Measurements from ENCODE around the gene VPS26C.
"Not testable (repeated sequence)": the region's sequence is repeated elsewhere in the genome, so short reads cannot be mapped to it uniquely, and the experiment has no call there.

Gene VPS26C

GRCh38 chr21:37267269-37268185 lies at the start of gene VPS26C:
Gene VPS26C, minus strand, starts transcription at chr21:37267334. Its CDS starts 40 bp downstream, at chr21:37267294.
- TF ChIP-seq YY1 (IDR thresholded peaks at IDR 0.05; ENCODE audit: insufficient read depth, insufficient read length) (no peak), SUZ12 (IDR thresholded peaks at IDR 0.05; ENCODE audit: extremely low read depth, insufficient read depth, insufficient read length) (no peak), ZNF274 (IDR thresholded peaks at IDR 0.05; ENCODE audit: low read depth, low read length) (no peak)
- peak; percentile 100 for DNase-seq (ENCODE audit: low read depth, low spot score)
- no peaks in the 10 kb centered on the region for H3K27me3 ChIP-seq (ENCODE audit: insufficient read depth, insufficient read length)

GRCh38 chr21:37316072-37316471 lies 48.9 kb upstream of the VPS26C start:
- not testable (repeated sequence) for H3K27me3 ChIP-seq (ENCODE audit: insufficient read depth, insufficient read length); H3K9ac ChIP-seq (ENCODE audit: insufficient read length, low read depth); DNase-seq (ENCODE audit: low read depth, low spot score); H3K4me1 ChIP-seq (ENCODE audit: insufficient read depth, insufficient read length); H3K4me3 ChIP-seq (ENCODE audit: insufficient read length, low read depth); H3K36me3 ChIP-seq (ENCODE audit: insufficient read depth, insufficient read length, low read length)
- peaks cover 14% of the 10 kb centered on the region for H3K9me3 ChIP-seq (ENCODE audit: insufficient read depth, low read length)

More at GRCh38 chr21:37267269-37268185, at the start of gene VPS26C:
- no peaks in the 10 kb centered on the region for H3K4me1 ChIP-seq (ENCODE audit: insufficient read depth, insufficient read length)
- peak within 1 kb of the TSS; percentile 88 for H3K4me3 ChIP-seq (ENCODE audit: insufficient read length, low read depth)
- peak within 1 kb of the TSS; percentile 89 for H3K9ac ChIP-seq (ENCODE audit: insufficient read length, low read depth)
- H3K9me3 ChIP-seq (ENCODE audit: insufficient read depth, low read length): no peaks in the 10 kb centered on the region
- H3K36me3 ChIP-seq (ENCODE audit: insufficient read depth, insufficient read length, low read length): peaks cover 17% of the 10 kb centered on the region

DNA sequence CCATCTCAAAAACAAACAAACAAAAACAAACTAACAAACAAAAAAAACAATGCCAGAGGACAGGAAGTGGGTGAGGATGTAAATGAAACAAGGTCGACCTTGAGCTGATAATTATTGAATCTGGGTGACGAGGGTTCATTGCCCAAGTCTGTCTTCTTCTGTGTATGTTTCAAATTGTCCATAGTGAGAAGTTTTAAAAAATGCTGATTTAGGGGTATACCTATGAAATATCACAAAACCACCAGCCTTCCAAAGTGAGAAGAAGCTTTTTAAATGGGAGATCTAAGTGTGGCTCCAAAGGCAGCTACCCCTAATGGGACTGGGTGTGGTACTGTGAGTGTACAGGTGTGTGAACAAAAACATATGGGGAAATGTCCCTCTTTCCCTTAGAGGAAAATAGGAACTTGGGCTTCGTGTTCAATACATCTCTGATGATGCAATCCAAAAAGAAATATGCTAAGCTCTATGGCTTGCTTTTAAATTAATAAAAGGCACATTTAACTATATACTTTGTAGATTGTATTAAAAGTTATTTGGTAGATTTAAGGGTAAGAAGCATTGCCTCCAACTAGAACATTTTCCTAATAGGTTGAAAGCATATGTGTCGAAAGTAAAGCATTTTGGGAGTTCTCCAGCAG lies 33.1 kb upstream of the VPS26C start:
- H3K9me3 ChIP-seq (ENCODE audit: insufficient read depth, low read length): no peaks in the 10 kb centered on the region
- H3K36me3 ChIP-seq (ENCODE audit: insufficient read depth, insufficient read length, low read length): no peaks in the 10 kb centered on the region
- no peak overlapping the region for H3K9ac ChIP-seq (ENCODE audit: insufficient read length, low read depth)
- TF ChIP-seq ZNF274 (IDR thresholded peaks at IDR 0.05; ENCODE audit: low read depth, low read length) (no peak), YY1 (IDR thresholded peaks at IDR 0.05; ENCODE audit: insufficient read depth, insufficient read length) (no peak), SUZ12 (IDR thresholded peaks at IDR 0.05; ENCODE audit: extremely low read depth, insufficient read depth, insufficient read length) (no peak)
- no peak for DNase-seq (ENCODE audit: low read depth, low spot score)
- H3K4me1 ChIP-seq (ENCODE audit: insufficient read depth, insufficient read length): no peaks in the 10 kb centered on the region
- H3K27me3 ChIP-seq (ENCODE audit: insufficient read depth, insufficient read length): no peaks in the 10 kb centered on the region
- no peak overlapping the region for H3K4me3 ChIP-seq (ENCODE audit: insufficient read length, low read depth)

DNA sequence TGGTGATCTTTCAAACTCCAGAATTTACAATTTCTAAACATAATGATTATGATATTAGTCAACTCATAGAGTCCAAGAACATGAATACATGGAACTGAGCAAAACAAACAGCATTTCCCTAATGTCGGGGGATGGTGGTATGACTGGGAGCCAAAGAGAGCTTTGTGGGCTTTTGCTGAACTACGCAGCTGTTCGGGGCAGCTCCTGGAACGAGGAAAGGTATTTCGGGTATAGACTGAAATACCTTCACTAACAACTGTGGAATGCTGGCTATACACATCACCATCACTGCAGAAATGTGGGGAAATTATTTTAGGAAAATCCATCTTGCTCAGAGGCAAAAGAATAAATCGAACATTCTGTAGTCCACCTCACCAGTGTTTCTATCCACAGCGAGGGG lies 30.2 kb upstream of the VPS26C start:
- H3K27me3 ChIP-seq (ENCODE audit: insufficient read depth, insufficient read length): no peaks in the 10 kb centered on the region
- no peaks in the 10 kb centered on the region for H3K4me1 ChIP-seq (ENCODE audit: insufficient read depth, insufficient read length)
- TF ChIP-seq SUZ12 (IDR thresholded peaks at IDR 0.05; ENCODE audit: extremely low read depth, insufficient read depth, insufficient read length): no peak
- TF ChIP-seq YY1 (IDR thresholded peaks at IDR 0.05; ENCODE audit: insufficient read depth, insufficient read length): no peak
- H3K36me3 ChIP-seq (ENCODE audit: insufficient read depth, insufficient read length, low read length): no peaks in the 10 kb centered on the region
- H3K4me3 ChIP-seq (ENCODE audit: insufficient read length, low read depth): no peak overlapping the region
- no peak for DNase-seq (ENCODE audit: low read depth, low spot score)
- no peaks in the 10 kb centered on the region for H3K9me3 ChIP-seq (ENCODE audit: insufficient read depth, low read length)
- no peak overlapping the region for H3K9ac ChIP-seq (ENCODE audit: insufficient read length, low read depth)

DNA sequence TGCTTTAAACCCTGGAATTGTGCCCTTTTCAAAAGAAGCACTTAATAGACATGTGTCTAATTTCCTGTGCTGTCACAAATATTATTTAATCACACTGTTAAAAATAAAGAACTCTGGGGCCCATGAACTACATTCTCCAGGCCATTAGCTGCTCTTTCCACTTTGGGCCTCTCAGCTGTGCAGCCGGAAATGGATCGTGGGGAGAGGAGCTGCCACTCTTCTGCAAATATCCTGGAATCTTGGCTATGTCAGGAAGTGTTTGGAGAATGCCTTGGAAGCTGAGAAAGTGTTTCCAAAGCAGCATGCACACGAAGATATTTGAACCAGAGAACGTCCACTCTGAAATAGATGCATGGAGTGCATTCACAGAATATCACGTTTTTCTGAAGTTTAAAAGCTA lies 27.5 kb upstream of the VPS26C start:
- Histone ChIP-seq H3K27me3 (ENCODE audit: insufficient read depth, insufficient read length) (no peaks in the 10 kb centered on the region), H3K9me3 (ENCODE audit: insufficient read depth, low read length) (no peaks in the 10 kb centered on the region), H3K4me1 (ENCODE audit: insufficient read depth, insufficient read length) (no peaks in the 10 kb centered on the region), H3K36me3 (ENCODE audit: insufficient read depth, insufficient read length, low read length) (no peaks in the 10 kb centered on the region), H3K4me3 (ENCODE audit: insufficient read length, low read depth) (no peak overlapping the region), H3K9ac (ENCODE audit: insufficient read length, low read depth) (no peak overlapping the region)
- no peak for DNase-seq (ENCODE audit: low read depth, low spot score)
- TF ChIP-seq SUZ12 (IDR thresholded peaks at IDR 0.05; ENCODE audit: extremely low read depth, insufficient read depth, insufficient read length) (no peak), YY1 (IDR thresholded peaks at IDR 0.05; ENCODE audit: insufficient read depth, insufficient read length) (no peak), ZNF274 (IDR thresholded peaks at IDR 0.05; ENCODE audit: low read depth, low read length) (no peak)

GRCh38 chr21:37292941-37293340 lies 25.8 kb upstream of the VPS26C start:
- TF ChIP-seq ZNF274 (IDR thresholded peaks at IDR 0.05; ENCODE audit: low read depth, low read length) (no peak), SUZ12 (IDR thresholded peaks at IDR 0.05; ENCODE audit: extremely low read depth, insufficient read depth, insufficient read length) (no peak), YY1 (IDR thresholded peaks at IDR 0.05; ENCODE audit: insufficient read depth, insufficient read length) (no peak)
- H3K4me3 ChIP-seq (ENCODE audit: insufficient read length, low read depth): no peak overlapping the region
- no peak for DNase-seq (ENCODE audit: low read depth, low spot score)

GRCh38 chr21:37292041-37292440 lies 24.9 kb upstream of the VPS26C start:
- Histone ChIP-seq H3K9me3 (ENCODE audit: insufficient read depth, low read length) (no peaks in the 10 kb centered on the region), H3K4me3 (ENCODE audit: insufficient read length, low read depth) (no peak overlapping the region), H3K27me3 (ENCODE audit: insufficient read depth, insufficient read length) (no peaks in the 10 kb centered on the region), H3K36me3 (ENCODE audit: insufficient read depth, insufficient read length, low read length) (no peaks in the 10 kb centered on the region), H3K4me1 (ENCODE audit: insufficient read depth, insufficient read length) (no peaks in the 10 kb centered on the region), H3K9ac (ENCODE audit: insufficient read length, low read depth) (no peak overlapping the region)
- no peak for DNase-seq (ENCODE audit: low read depth, low spot score)
- TF ChIP-seq ZNF274 (IDR thresholded peaks at IDR 0.05; ENCODE audit: low read depth, low read length): no peak
- no peak for TF ChIP-seq SUZ12 (IDR thresholded peaks at IDR 0.05; ENCODE audit: extremely low read depth, insufficient read depth, insufficient read length)
- TF ChIP-seq YY1 (IDR thresholded peaks at IDR 0.05; ENCODE audit: insufficient read depth, insufficient read length): no peak

More at GRCh38 chr21:37292941-37293340, 25.8 kb upstream of the VPS26C start:
- no peaks in the 10 kb centered on the region for H3K27me3 ChIP-seq (ENCODE audit: insufficient read depth, insufficient read length)
- H3K4me1 ChIP-seq (ENCODE audit: insufficient read depth, insufficient read length): no peaks in the 10 kb centered on the region
- no peak overlapping the region for H3K9ac ChIP-seq (ENCODE audit: insufficient read length, low read depth)
- H3K36me3 ChIP-seq (ENCODE audit: insufficient read depth, insufficient read length, low read length): no peaks in the 10 kb centered on the region
- H3K9me3 ChIP-seq (ENCODE audit: insufficient read depth, low read length): no peaks in the 10 kb centered on the region

DNA sequence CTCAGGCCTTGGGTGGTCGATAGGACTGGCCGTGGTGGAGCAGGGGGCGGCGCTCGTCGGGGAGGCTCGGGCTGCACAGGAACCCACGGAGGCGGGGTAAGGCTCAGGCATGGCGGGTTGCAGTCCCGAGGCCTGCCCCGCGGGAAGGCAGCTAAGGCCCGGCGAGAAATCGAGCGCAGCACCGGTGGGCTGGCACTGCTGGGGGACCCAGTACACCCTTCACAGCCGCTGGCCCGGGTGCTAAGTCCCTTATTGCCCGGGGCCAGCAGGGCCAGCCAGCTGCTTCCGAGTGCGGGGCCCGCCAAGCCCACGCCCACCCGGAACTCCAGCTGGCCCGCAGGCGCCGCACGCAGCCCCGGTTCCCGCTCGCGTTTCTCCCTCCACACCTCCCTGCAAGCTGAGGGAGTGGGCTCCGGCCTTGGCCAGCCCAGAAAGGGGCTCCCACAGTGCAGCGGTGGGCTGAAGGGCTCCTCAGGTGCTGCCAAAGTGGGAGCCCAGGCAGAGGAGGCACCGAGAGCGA lies 16.1 kb upstream of the VPS26C start:
- not testable (repeated sequence) for DNase-seq (ENCODE audit: low read depth, low spot score); H3K27me3 ChIP-seq (ENCODE audit: insufficient read depth, insufficient read length)

GRCh38 chr21:37282602-37283001 lies 15.5 kb upstream of the VPS26C start:
- H3K4me3 ChIP-seq (ENCODE audit: insufficient read length, low read depth); H3K36me3 ChIP-seq (ENCODE audit: insufficient read depth, insufficient read length, low read length); H3K4me1 ChIP-seq (ENCODE audit: insufficient read depth, insufficient read length); H3K9me3 ChIP-seq (ENCODE audit: insufficient read depth, low read length); H3K9ac ChIP-seq (ENCODE audit: insufficient read length, low read depth); DNase-seq (ENCODE audit: low read depth, low spot score); H3K27me3 ChIP-seq (ENCODE audit: insufficient read depth, insufficient read length): not testable (repeated sequence)

More for the DNA sequence above, 16.1 kb upstream of the VPS26C start:
- H3K9me3 ChIP-seq (ENCODE audit: insufficient read depth, low read length); H3K36me3 ChIP-seq (ENCODE audit: insufficient read depth, insufficient read length, low read length); H3K9ac ChIP-seq (ENCODE audit: insufficient read length, low read depth); H3K4me1 ChIP-seq (ENCODE audit: insufficient read depth, insufficient read length); H3K4me3 ChIP-seq (ENCODE audit: insufficient read length, low read depth): not testable (repeated sequence)

Measured in NT2/D1 (cell line).